GM06990 (cell line): ENCODE measurements around the gene PFAS.
A peak's percentile ranks its signal among the peaks of the same experiment; 100 is the strongest.

Experiments used
- DNase-seq: peaks from one replicate; pipeline ENCODE4 v3.0.0-alpha.2; 2011; ENCODE audit not compliant: insufficient read length; ENCODE audit errors: extremely low read depth
- H3K27me3 ChIP-seq: replicated peaks from 2 replicates; pipeline ENCODE4 v1.6.0; 2011; ENCODE audit warnings: low read length; ENCODE audit not compliant: control insufficient read depth, insufficient read depth
- H3K36me3 ChIP-seq: 2 replicates; pipeline ENCODE4 v1.5.1; 2011; ENCODE audit warnings: low read length; ENCODE audit not compliant: control insufficient read depth, insufficient read depth
- H3K4me3 ChIP-seq: replicated peaks from 2 replicates; pipeline ENCODE4 v1.5.1; 2011; ENCODE audit warnings: low read depth, mild to moderate bottlenecking, control low read depth, low read length
- CTCF ChIP-seq: IDR thresholded peaks from 2 replicates; pipeline ENCODE4 v1.5.1; 2011; ENCODE audit warnings: low read length, control low read depth, mild to moderate bottlenecking, inconsistent platforms; ENCODE audit not compliant: insufficient read depth, poor library complexity, severe bottlenecking

PFAS gene

GRCh38 chr17:8283356-8283755 lies 34.3 kb downstream of the PFAS start:
- no peak for DNase-seq

GRCh38 chr17:8284126-8284525 lies 35.0 kb downstream of the PFAS start:
- no peak for DNase-seq

More at GRCh38 chr17:8283356-8283755, 34.3 kb downstream of the PFAS start:
- H3K36me3 ChIP-seq, result no peaks in the 10 kb centered on the region
- no peaks in the 10 kb centered on the region for H3K27me3 ChIP-seq
- H3K4me3 ChIP-seq, result no peak overlapping the region
- no peak for TF ChIP-seq CTCF

DNA sequence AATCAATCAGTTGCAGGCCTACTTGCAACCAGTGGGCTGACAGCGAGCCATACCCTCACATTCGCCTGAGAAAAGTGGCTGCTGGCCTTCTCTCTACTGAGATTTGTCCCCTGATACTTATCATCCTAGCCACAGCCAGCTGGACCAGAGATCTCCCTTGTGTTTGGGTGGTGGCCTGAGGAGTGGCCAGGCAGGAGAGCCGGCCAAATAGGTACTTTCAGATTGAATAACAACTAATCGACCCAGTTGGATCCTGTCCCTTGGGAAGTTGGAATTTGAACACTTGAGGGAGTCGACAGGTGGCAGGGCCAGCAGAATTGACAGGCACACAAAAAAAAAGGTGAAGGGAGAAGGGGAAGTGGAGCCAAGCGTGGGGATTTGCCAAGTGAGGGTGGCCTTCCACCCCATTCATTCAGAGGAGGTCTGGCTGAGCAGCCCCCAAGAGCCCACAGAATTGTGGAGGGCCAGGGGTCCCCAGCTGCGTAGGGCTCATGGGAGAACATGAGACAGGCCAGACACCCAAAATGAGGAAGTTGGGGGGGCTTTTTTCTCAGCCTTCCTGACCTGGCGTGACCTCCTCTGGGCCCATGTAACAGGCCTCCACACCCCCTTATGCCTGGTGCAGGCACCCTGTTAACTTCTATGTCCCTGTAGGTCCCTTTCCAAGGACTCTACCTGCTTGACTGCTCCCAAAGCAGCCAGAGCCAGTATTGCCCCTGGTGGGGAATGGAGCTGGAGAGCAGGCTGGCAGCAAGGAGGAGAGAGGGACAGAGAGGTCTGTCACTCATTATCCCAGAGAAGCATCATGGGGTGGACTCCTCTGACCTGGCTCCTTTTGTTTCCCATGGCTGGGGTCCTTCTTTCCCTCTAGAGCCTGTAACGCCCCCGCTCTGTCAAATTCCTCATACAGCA lies 36.4 kb downstream of the PFAS start:
- H3K27me3 ChIP-seq, result no peaks in the 10 kb centered on the region
- DNase-seq, result no peak
- no peak overlapping the region for H3K4me3 ChIP-seq
- no peaks in the 10 kb centered on the region for H3K36me3 ChIP-seq
- TF ChIP-seq CTCF, result no peak

More at GRCh38 chr17:8284126-8284525, 35.0 kb downstream of the PFAS start:
- no peaks in the 10 kb centered on the region for H3K27me3 ChIP-seq
- H3K36me3 ChIP-seq, result no peaks in the 10 kb centered on the region
- H3K4me3 ChIP-seq, result no peak overlapping the region
- no peak for TF ChIP-seq CTCF

DNA sequence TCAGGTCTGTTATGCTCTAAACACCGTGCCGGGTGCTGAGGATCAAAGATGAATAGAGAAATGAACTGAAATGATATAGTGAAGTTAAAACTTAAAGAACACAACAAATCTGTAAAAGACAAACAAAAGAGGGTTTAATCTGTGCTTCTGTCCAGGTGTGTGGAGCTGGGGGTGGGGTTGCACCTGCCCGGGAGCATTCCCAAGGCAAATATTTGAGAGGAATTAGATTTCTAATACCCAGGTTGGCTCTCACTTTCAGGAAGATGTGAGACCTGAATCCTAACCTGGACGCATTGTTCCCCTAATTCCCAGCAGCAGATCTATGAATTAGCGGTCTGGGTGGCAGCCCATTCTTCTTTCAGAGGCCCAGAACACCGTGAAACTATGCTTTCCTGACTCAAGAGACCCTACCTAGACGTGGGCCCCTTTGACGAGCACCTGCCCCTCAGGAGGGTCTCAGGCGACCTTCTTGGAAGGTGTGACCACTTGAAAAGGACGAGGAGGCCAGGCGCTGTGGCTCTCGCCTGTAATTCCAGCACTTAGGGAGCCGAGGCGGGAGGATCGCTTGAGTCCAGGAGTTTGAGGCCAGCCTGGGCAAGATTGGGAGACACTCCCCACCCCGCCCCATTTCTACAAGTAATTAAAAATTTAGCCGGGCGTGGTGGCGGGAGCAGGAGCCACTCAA lies 38.7 kb downstream of the PFAS start:
- DNase-seq, result no peak
- Histone ChIP-seq H3K36me3 (no peaks in the 10 kb centered on the region; the same call in 1 of the 2 replicates), H3K4me3 (peak overlapping the region; percentile 87), H3K27me3 (no peaks in the 10 kb centered on the region)
- no peak for TF ChIP-seq CTCF

- TF ChIP-seq CTCF, result no peak
- Histone ChIP-seq H3K36me3 (no peaks in the 10 kb centered on the region; the same call in 1 of the 2 replicates), H3K27me3 (no peaks in the 10 kb centered on the region), H3K4me3 (peak within 1 kb of the TSS; percentile 87)
- DNase-seq, result peak; percentile 88
These were observed 39.4 kb downstream of the PFAS start, which contains the start of gene RANGRF for GRCh38 chr17:8288336-8289102. RANGRF (plus strand) TSS chr17:8288670; CDS start chr17:8288789, 119 bp downstream.
